ENCODE data around the gene KIF12.

Gene KIF12

GRCh38 chr9:114112778-114113584 lies 13.9 kb upstream of the KIF12 start:
- H3K4me1 ChIP-seq (ENCODE audit: control insufficient read depth, low read length), result no peaks in the 10 kb centered on the region
- H3F3A ChIP-seq (ENCODE audit: control insufficient read depth, insufficient read depth), result no peaks in the 10 kb centered on the region
- no peak overlapping the region for H3K4me2 ChIP-seq (ENCODE audit: low read length)
- no peak overlapping the region for H3K27ac ChIP-seq (ENCODE audit: low read depth, low read length)
- H3K4me3 ChIP-seq (ENCODE audit: low read length), result no peak overlapping the region
- H3K36me3 ChIP-seq (ENCODE audit: control insufficient read depth, low read length), result no peaks in the 10 kb centered on the region
- TF ChIP-seq CTCF (IDR thresholded peaks at IDR 0.05; ENCODE audit: low read depth, low read length, poor library complexity, severe bottlenecking) (no peak), EZH2phosphoT487 (IDR thresholded peaks at IDR 0.05; ENCODE audit: borderline replicate concordance, low read length) (no peak)
- H3K79me2 ChIP-seq (ENCODE audit: control insufficient read depth, low read length), result no peaks in the 10 kb centered on the region
- H3K9me3 ChIP-seq (ENCODE audit: control insufficient read depth, insufficient read depth, low read length), result no peaks in the 10 kb centered on the region
- no peaks in the 10 kb centered on the region for H4K20me1 ChIP-seq (ENCODE audit: control insufficient read depth, insufficient read depth, low read depth, low read length)
- peaks cover 16% of the 10 kb centered on the region for H3K27me3 ChIP-seq (ENCODE audit: control insufficient read depth, low read length)
- H3K9me2 ChIP-seq (replicated peaks; ENCODE audit: control insufficient read depth, low read length), result no peaks in the 10 kb centered on the region

- no peak overlapping the region for H3K4me3 ChIP-seq (ENCODE audit: low read length)
- H3K4me1 ChIP-seq (ENCODE audit: control insufficient read depth, low read length), result no peaks in the 10 kb centered on the region
- H3F3A ChIP-seq (ENCODE audit: control insufficient read depth, insufficient read depth), result no peaks in the 10 kb centered on the region
- TF ChIP-seq EZH2phosphoT487 (IDR thresholded peaks at IDR 0.05; ENCODE audit: borderline replicate concordance, low read length) (no peak), CTCF (IDR thresholded peaks at IDR 0.05; ENCODE audit: low read depth, low read length, poor library complexity, severe bottlenecking) (no peak)
- no peaks in the 10 kb centered on the region for H3K9me3 ChIP-seq (ENCODE audit: control insufficient read depth, insufficient read depth, low read length)
- peaks cover 19% of the 10 kb centered on the region for H3K27me3 ChIP-seq (ENCODE audit: control insufficient read depth, low read length)
- no peaks in the 10 kb centered on the region for H3K36me3 ChIP-seq (ENCODE audit: control insufficient read depth, low read length)
- H3K79me2 ChIP-seq (ENCODE audit: control insufficient read depth, low read length), result no peaks in the 10 kb centered on the region
- H3K9me2 ChIP-seq (replicated peaks; ENCODE audit: control insufficient read depth, low read length), result no peaks in the 10 kb centered on the region
- H4K20me1 ChIP-seq (ENCODE audit: control insufficient read depth, insufficient read depth, low read depth, low read length), result no peaks in the 10 kb centered on the region
- no peak overlapping the region for H3K27ac ChIP-seq (ENCODE audit: low read depth, low read length)
- H3K4me2 ChIP-seq (ENCODE audit: low read length), result no peak overlapping the region
Observed at GRCh38 chr9:114112325-114112724, 13.2 kb upstream of the KIF12 start.

GRCh38 chr9:114110180-114110579 lies 11.1 kb upstream of the KIF12 start:
- no peaks in the 10 kb centered on the region for H3K9me3 ChIP-seq (ENCODE audit: control insufficient read depth, insufficient read depth, low read length)
- H3K36me3 ChIP-seq (ENCODE audit: control insufficient read depth, low read length), result no peaks in the 10 kb centered on the region
- H3K9me2 ChIP-seq (replicated peaks; ENCODE audit: control insufficient read depth, low read length), result no peaks in the 10 kb centered on the region
- no peak overlapping the region for H3K4me3 ChIP-seq (ENCODE audit: low read length)
- H3K4me1 ChIP-seq (ENCODE audit: control insufficient read depth, low read length), result no peaks in the 10 kb centered on the region
- H3K27ac ChIP-seq (ENCODE audit: low read depth, low read length), result no peak overlapping the region
- no peak overlapping the region for H3K4me2 ChIP-seq (ENCODE audit: low read length)
- TF ChIP-seq CTCF (IDR thresholded peaks at IDR 0.05; ENCODE audit: low read depth, low read length, poor library complexity, severe bottlenecking) (no peak), EZH2phosphoT487 (IDR thresholded peaks at IDR 0.05; ENCODE audit: borderline replicate concordance, low read length) (no peak)
- no peaks in the 10 kb centered on the region for H4K20me1 ChIP-seq (ENCODE audit: control insufficient read depth, insufficient read depth, low read depth, low read length)
- H3K79me2 ChIP-seq (ENCODE audit: control insufficient read depth, low read length), result no peaks in the 10 kb centered on the region
- no peaks in the 10 kb centered on the region for H3F3A ChIP-seq (ENCODE audit: control insufficient read depth, insufficient read depth)
- H3K27me3 ChIP-seq (ENCODE audit: control insufficient read depth, low read length), result peaks cover 9% of the 10 kb centered on the region; the same call in 1 of the 2 replicates
